Hepatocyte (in vitro differentiated cells): ENCODE measurements around the gene SUMO4.

Source experiments
- EZH2 ChIP-seq: fragments of 200-600 bp; sonication (generic); IDR thresholded peaks from 2 replicates; pipeline ENCODE4 v1.6.1; 2016; ENCODE audit warnings: antibody characterized with exemption, mild to moderate bottlenecking, borderline replicate concordance
- EZH2phosphoT487 ChIP-seq: fragments of 200-600 bp; sonication (generic); IDR thresholded peaks from one replicate; pipeline ENCODE4 v1.6.1; 2018; ENCODE audit warnings: antibody characterized with exemption, mild to moderate bottlenecking, low read depth, moderate library complexity; ENCODE audit not compliant: unreplicated experiment, severe bottlenecking
- TF ChIP-seq, protein P1 (sequence below): fragments of 200-600 bp; sonication (generic); IDR thresholded peaks from 2 replicates; pipeline ENCODE4 v1.5.1; 2016; ENCODE audit warnings: antibody characterized with exemption, mild to moderate bottlenecking; ENCODE audit not compliant: poor library complexity

DNA sequence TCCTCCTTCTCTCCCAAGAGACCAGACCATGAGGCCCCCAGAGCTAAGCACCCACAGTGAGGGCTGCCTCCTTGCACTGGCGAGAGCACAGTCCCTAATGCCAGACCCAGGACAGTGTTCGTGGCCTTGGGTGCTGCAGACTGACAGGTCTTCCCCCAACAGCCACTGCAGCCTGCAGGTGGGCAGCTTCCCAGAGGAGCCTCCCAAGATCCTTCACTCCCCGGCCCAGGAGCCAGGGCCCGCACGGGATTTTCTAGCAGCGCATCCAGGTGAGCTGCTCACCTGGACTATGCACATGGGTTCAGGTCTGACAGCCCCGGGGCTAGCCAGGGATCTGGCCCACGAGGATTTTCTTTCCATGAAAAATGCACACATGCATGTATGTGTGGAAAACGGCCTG is 41.7 kb downstream of the SUMO4 start:
- TF ChIP-seq EZH2phosphoT487 (no peak), EZH2 (no peak)
- TF ChIP-seq, protein P1, sequence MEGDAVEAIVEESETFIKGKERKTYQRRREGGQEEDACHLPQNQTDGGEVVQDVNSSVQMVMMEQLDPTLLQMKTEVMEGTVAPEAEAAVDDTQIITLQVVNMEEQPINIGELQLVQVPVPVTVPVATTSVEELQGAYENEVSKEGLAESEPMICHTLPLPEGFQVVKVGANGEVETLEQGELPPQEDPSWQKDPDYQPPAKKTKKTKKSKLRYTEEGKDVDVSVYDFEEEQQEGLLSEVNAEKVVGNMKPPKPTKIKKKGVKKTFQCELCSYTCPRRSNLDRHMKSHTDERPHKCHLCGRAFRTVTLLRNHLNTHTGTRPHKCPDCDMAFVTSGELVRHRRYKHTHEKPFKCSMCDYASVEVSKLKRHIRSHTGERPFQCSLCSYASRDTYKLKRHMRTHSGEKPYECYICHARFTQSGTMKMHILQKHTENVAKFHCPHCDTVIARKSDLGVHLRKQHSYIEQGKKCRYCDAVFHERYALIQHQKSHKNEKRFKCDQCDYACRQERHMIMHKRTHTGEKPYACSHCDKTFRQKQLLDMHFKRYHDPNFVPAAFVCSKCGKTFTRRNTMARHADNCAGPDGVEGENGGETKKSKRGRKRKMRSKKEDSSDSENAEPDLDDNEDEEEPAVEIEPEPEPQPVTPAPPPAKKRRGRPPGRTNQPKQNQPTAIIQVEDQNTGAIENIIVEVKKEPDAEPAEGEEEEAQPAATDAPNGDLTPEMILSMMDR = no peak
